Body of pancreas (tissue), 4 donors: Measurements from ENCODE around the gene STX4.

Experiments used
- CTCF ChIP-seq, 7 experiments: fragments of 450-650 bp in 4 of 7; fragments of 200-600 bp in 3 of 7; sonication (generic) in 3 of 7; IDR thresholded peaks; one replicate each; pipeline ENCODE4 v1.5.1; 2016 to 2019; ENCODE audit warnings: antibody characterized with exemption in 7 of 7
- POLR2A ChIP-seq, 3 donors: fragments of 450-650 bp; IDR thresholded peaks; one replicate each; pipeline ENCODE4 v1.6.1; 2016; ENCODE audit warnings: antibody characterized with exemption in 3 of 3, mild to moderate bottlenecking in 2 of 3

- TF ChIP-seq CTCF (IDR thresholded peaks at IDR 0.05), result no peak
- TF ChIP-seq POLR2A (IDR thresholded peaks at IDR 0.05), result no peak
Measured at GRCh38 chr16:30987581-30988190, 45.7 kb upstream of the STX4 start.
